ENCODE measurements around the gene PABPC1L. TPM values are rescaled to one million over a fixed set of nuclear protein-coding genes. Genes with fewer than 3 reads are reported as not detected.
"Not testable (repeated sequence)": the region's sequence is repeated elsewhere in the genome, so short reads cannot be mapped to it uniquely, and the experiment has no call there.

The PABPC1L gene
- 34.1 TPM for polyA plus RNA-seq (2013, experiment 1 of 2; ENCODE audit: insufficient read length)
- 36.3 TPM for polyA plus RNA-seq (2013, experiment 2 of 2; ENCODE audit: insufficient read length)

- DNase-seq = peak; percentile 51
Measured at GRCh38 chr20:44909872-44910689, at the start of gene PABPC1L. PABPC1L (plus strand) TSS chr20:44910060; CDS start chr20:44910144, 84 bp downstream.

GRCh38 chr20:44861531-44862006, 48.3 kb upstream of the PABPC1L start:
- DNase-seq = peak; percentile 41

- no peak for DNase-seq
Measured at GRCh38 chr20:44862286-44862685, 47.6 kb upstream of the PABPC1L start.

GRCh38 chr20:44863365-44864084, 46.3 kb upstream of the PABPC1L start:
- not testable (repeated sequence) for DNase-seq

GRCh38 chr20:44864493-44864892, 45.4 kb upstream of the PABPC1L start:
- DNase-seq = not testable (repeated sequence)

GRCh38 chr20:44866703-44867335, 43.0 kb upstream of the PABPC1L start:
- DNase-seq = no peak

GRCh38 chr20:44869471-44869870, 40.4 kb upstream of the PABPC1L start:
- no peak for DNase-seq

GRCh38 chr20:44882360-44882759, 27.5 kb upstream of the PABPC1L start:
- DNase-seq = not testable (repeated sequence)

GRCh38 chr20:44883214-44883902, 26.5 kb upstream of the PABPC1L start:
- no peak for DNase-seq

GRCh38 chr20:44884907-44885391, 24.9 kb upstream of the PABPC1L start:
- DNase-seq = no peak

- DNase-seq = peak; percentile 99
Measured at GRCh38 chr20:44885392-44886265, 24.2 kb upstream of the PABPC1L start, which contains the start of gene YWHAB. YWHAB (plus strand) TSS chr20:44885705; CDS start chr20:44901534, 15,829 bp downstream.

- DNase-seq = no peak
Measured at GRCh38 chr20:44886266-44886651, 23.6 kb upstream of the PABPC1L start.

- no peak for DNase-seq
Measured at GRCh38 chr20:44886828-44887227, 23.0 kb upstream of the PABPC1L start.

- DNase-seq = no peak
Measured at GRCh38 chr20:44887466-44887865, 22.4 kb upstream of the PABPC1L start.

GRCh38 chr20:44888226-44889103, 21.4 kb upstream of the PABPC1L start:
- DNase-seq = no peak

GRCh38 chr20:44891826-44892225, 18.0 kb upstream of the PABPC1L start:
- no peak for DNase-seq

- no peak for DNase-seq
Measured at GRCh38 chr20:44894959-44895358, 14.9 kb upstream of the PABPC1L start.

- peak; percentile 20 for DNase-seq
Measured at GRCh38 chr20:44896583-44896982, 13.3 kb upstream of the PABPC1L start.

- no peak for DNase-seq
Measured at GRCh38 chr20:44897133-44897532, 12.7 kb upstream of the PABPC1L start.

All from fibroblast of skin of abdomen (primary cell).